ENCODE results near the gene GLI2. TPM values are rescaled to one million over a fixed set of nuclear protein-coding genes. Genes with fewer than 3 reads are reported as not detected.

The GLI2 gene
- total and polyA plus RNA-seq, 9 of the 15 experiments (the other 6 are each of a cell fraction or from before 2014, with no cell fraction given): 0.24 TPM; not detected in 8

- Histone ChIP-seq H3K4me1 (replicated peaks in 1 of 2; ENCODE audit: control insufficient read depth in 2 of 2, insufficient read depth in 2 of 2, low read length in 2 of 2) (no peaks in the 10 kb centered on the region; a peak in 1 of 5 replicates), H3K79me2 (ENCODE audit: control insufficient read depth, insufficient read depth, low read length) (no peaks in the 10 kb centered on the region), H3K9ac (ENCODE audit: insufficient read depth in 1 of 2, low read depth in 2 of 2, low read length in 2 of 2) (no peak overlapping the region), H3K9me3 (replicated peaks; ENCODE audit: control insufficient read depth, insufficient read depth, low read depth, low read length) (no peaks in the 10 kb centered on the region), H2AFZ (ENCODE audit: low read depth, low read length) (no peak overlapping the region), H3K36me3 (ENCODE audit: control insufficient read depth, insufficient read depth, low read length) (no peaks in the 10 kb centered on the region), H3K27me3 (ENCODE audit: control insufficient read depth in 2 of 2, insufficient read depth in 2 of 2, low read length in 2 of 2) (peaks cover 18 to 50% of the 10 kb centered on the region in 2 experiments), H4K20me1 (replicated peaks; ENCODE audit: control insufficient read depth, insufficient read depth, low read length) (peaks cover 2% of the 10 kb centered on the region; the same call in 1 of the 2 replicates), H3K9me1 (ENCODE audit: control insufficient read depth, insufficient read depth, low read length) (no peaks in the 10 kb centered on the region), H3K4me2 (ENCODE audit: insufficient read depth, low read length) (no peak overlapping the region), H3K27ac (ENCODE audit: extremely low read depth, low read depth, low read length) (no peak overlapping the region), H3K4me3 (no peak overlapping the region)
- FAIRE-seq (no peak), DNase-seq (ENCODE audit: extremely low read depth in 1 of 4, low spot score in 3 of 4) (no peak), ATAC-seq (no peak)
- 4% methylated on average over 7 of the region's 7 CpGs for WGBS (ENCODE audit: insufficient coverage, low coverage, missing lambda C conversion rate)
- in situ Hi-C loops (cut with MboI) (no loop called here), intact Hi-C loops (cut with micrococcal nuclease) (no loop called here)
- no TSS peak for BruUV-seq (replicated peaks)
- ChIA-PET POLR2A (interaction anchor here (0.6 to 1.4 kb wide), 2 partner anchors 10 to 373 kb away, joined by 3 to 5 read pairs; no protein-coding TSS in a partner anchor), CTCF (ENCODE audit: low intra/inter-chr PET ratio) (no interaction called here)
- no peak for TF ChIP-seq ZNF436 (CRISPR knock-in tag; IDR thresholded peaks at IDR 0.05)
- no peak for TF ChIP-seq MBD1 (CRISPR knock-in tag; IDR thresholded peaks at IDR 0.05)
- no peak for TF ChIP-seq ESRRB (CRISPR knock-in tag; IDR thresholded peaks at IDR 0.05; ENCODE audit: borderline replicate concordance)
- no peak for TF ChIP-seq SP1 (CRISPR knock-in tag; IDR thresholded peaks at IDR 0.05)
- TF ChIP-seq ZBTB8A (IDR thresholded peaks at IDR 0.05; ENCODE audit: partially characterized antibody): no peak
Measured at GRCh38 chr2:120701096-120701495, 34.6 kb upstream of the GLI2 start.

Measured in K562 (cell line).